Activated CD8-positive, alpha-beta memory T cell treated with anti-CD3 and anti-CD28 coated beads, Interleukin-2, amount 50 U/mL, for 1 hour (primary cell): ENCODE results near the gene RHOB.
"Not testable (repeated sequence)": the region's sequence is repeated elsewhere in the genome, so short reads cannot be mapped to it uniquely, and the experiment has no call there.

Experiments used
- DNase-seq: peaks from one replicate; pipeline ENCODE4 v3.0.0-alpha.2; 2020; ENCODE audit errors: extremely low read depth

RHOB gene

GRCh38 chr2:20446917-20447436 lies at the start of gene RHOB:
TSS of gene RHOB (plus strand) at chr2:20447074. CDS start at chr2:20447466, 392 bp downstream.
- DNase-seq, result peak; percentile 76

GRCh38 chr2:20397811-20398447 lies 48.9 kb upstream of the RHOB start:
- no peak for DNase-seq

- no peak for DNase-seq
Observed at GRCh38 chr2:20398956-20399567, 47.8 kb upstream of the RHOB start.

- DNase-seq, result no peak
Observed at GRCh38 chr2:20400306-20400705, 46.6 kb upstream of the RHOB start.

- no peak for DNase-seq
Observed at GRCh38 chr2:20400787-20401488, 45.9 kb upstream of the RHOB start.

GRCh38 chr2:20401489-20401835 lies 45.4 kb upstream of the RHOB start:
- DNase-seq, result no peak

GRCh38 chr2:20403774-20404312 lies 43.0 kb upstream of the RHOB start:
- DNase-seq, result no peak

- no peak for DNase-seq
Observed at GRCh38 chr2:20404950-20405349, 41.9 kb upstream of the RHOB start.

GRCh38 chr2:20409039-20409438 lies 37.8 kb upstream of the RHOB start:
- no peak for DNase-seq

GRCh38 chr2:20410556-20411277 lies 36.2 kb upstream of the RHOB start:
- no peak for DNase-seq

GRCh38 chr2:20411361-20411894 lies 35.4 kb upstream of the RHOB start:
- peak; percentile 16 for DNase-seq

GRCh38 chr2:20414806-20415205 lies 32.1 kb upstream of the RHOB start:
- DNase-seq, result no peak

GRCh38 chr2:20415511-20415918 lies 31.4 kb upstream of the RHOB start:
- no peak for DNase-seq

- no peak for DNase-seq
Observed at GRCh38 chr2:20416723-20417122, 30.2 kb upstream of the RHOB start.

GRCh38 chr2:20417230-20417821 lies 29.5 kb upstream of the RHOB start:
- not testable (repeated sequence) for DNase-seq

GRCh38 chr2:20418519-20418918 lies 28.4 kb upstream of the RHOB start:
- no peak for DNase-seq

- no peak for DNase-seq
Observed at GRCh38 chr2:20419007-20419576, 27.8 kb upstream of the RHOB start.

GRCh38 chr2:20419752-20420151 lies 27.1 kb upstream of the RHOB start:
- DNase-seq, result no peak

GRCh38 chr2:20421336-20421987 lies 25.4 kb upstream of the RHOB start:
- no peak for DNase-seq

- DNase-seq, result no peak
Observed at GRCh38 chr2:20421988-20422370, 24.9 kb upstream of the RHOB start.
